Measurements from ENCODE around the gene ZDHHC3. TPM values are rescaled to one million over a fixed set of nuclear protein-coding genes. Genes with fewer than 3 reads are reported as not detected.

Gene ZDHHC3
- total and polyA plus RNA-seq, 9 donors, result 28.6 to 81.2 (median 46.2) TPM

DNA sequence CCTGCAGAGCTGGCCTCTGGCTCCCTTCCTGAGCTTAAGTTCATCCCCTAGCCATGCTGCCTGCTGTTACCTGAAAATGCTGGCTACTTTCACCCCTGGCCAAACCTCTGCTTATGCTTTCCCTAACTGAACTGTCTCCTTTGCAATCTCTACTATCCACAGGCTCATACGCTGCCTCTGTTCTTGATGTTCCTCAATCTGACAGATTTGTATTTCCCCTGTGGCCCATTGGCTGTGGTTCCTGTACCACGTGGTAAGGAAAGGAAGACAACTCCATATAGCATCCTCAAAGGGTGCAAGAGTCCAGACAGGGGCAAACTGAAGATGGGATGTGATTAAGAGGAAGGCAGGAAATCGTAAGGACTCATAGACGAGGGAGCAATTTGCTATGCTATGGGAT, 68.4 kb downstream of the ZDHHC3 start:
- no peak overlapping the region for H3K27ac ChIP-seq
- 56 to 67% (median 58%) methylated on average over 4 of the region's 4 CpGs for WGBS, 3 donors
- no peaks in the 10 kb centered on the region for H3K4me1 ChIP-seq (ENCODE audit: insufficient read depth)
- H3K36me3 ChIP-seq, result no peaks in the 10 kb centered on the region
- intact Hi-C loops (cut with DNase I), result no loop called here
- DNase-seq, result no peak
- no peak overlapping the region for H3K4me3 ChIP-seq
- TF ChIP-seq EP300 (IDR thresholded peaks at IDR 0.05) (no peak), POLR2A (IDR thresholded peaks at IDR 0.05) (no peak)
- TF ChIP-seq, protein P1, sequence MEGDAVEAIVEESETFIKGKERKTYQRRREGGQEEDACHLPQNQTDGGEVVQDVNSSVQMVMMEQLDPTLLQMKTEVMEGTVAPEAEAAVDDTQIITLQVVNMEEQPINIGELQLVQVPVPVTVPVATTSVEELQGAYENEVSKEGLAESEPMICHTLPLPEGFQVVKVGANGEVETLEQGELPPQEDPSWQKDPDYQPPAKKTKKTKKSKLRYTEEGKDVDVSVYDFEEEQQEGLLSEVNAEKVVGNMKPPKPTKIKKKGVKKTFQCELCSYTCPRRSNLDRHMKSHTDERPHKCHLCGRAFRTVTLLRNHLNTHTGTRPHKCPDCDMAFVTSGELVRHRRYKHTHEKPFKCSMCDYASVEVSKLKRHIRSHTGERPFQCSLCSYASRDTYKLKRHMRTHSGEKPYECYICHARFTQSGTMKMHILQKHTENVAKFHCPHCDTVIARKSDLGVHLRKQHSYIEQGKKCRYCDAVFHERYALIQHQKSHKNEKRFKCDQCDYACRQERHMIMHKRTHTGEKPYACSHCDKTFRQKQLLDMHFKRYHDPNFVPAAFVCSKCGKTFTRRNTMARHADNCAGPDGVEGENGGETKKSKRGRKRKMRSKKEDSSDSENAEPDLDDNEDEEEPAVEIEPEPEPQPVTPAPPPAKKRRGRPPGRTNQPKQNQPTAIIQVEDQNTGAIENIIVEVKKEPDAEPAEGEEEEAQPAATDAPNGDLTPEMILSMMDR (IDR thresholded peaks at IDR 0.05), result no peak
- H3K27me3 ChIP-seq, result no peaks in the 10 kb centered on the region
- H3K9me3 ChIP-seq, result no peaks in the 10 kb centered on the region

DNA sequence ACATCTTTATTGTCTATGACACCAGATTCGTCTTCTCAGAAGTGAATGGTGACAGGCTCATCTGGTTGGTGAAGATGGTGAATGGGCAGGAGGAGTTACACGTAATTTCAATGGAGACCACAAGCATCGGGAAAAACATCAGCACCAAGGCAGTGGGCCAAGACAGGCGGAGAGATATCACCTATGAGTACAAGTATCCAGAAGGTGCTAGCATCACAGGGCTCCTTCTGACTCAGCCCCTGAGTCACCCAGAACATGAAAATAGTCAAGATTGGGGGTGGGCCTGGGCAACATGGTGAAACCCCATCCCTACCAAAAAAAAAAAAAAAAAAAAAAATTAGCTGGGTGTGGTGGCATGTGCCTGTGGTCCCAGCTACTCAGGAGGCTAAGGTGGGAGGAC, 69.0 kb downstream of the ZDHHC3 start:
- H3K27ac ChIP-seq, result no peak overlapping the region
- no peaks in the 10 kb centered on the region for H3K9me3 ChIP-seq
- DNase-seq, result no peak
- no peak for TF ChIP-seq EP300 (IDR thresholded peaks at IDR 0.05)
- no peak for TF ChIP-seq POLR2A (IDR thresholded peaks at IDR 0.05)
- TF ChIP-seq, protein P1 (IDR thresholded peaks at IDR 0.05), result no peak
- intact Hi-C loops (cut with DNase I), result no loop called here
- no peaks in the 10 kb centered on the region for H3K27me3 ChIP-seq
- no peaks in the 10 kb centered on the region for H3K4me1 ChIP-seq (ENCODE audit: insufficient read depth)
- H3K36me3 ChIP-seq, result no peaks in the 10 kb centered on the region
- WGBS, 3 donors, result 66 to 82% (median 67%) methylated on average over 4 of the region's 4 CpGs
- no peak overlapping the region for H3K4me3 ChIP-seq

DNA sequence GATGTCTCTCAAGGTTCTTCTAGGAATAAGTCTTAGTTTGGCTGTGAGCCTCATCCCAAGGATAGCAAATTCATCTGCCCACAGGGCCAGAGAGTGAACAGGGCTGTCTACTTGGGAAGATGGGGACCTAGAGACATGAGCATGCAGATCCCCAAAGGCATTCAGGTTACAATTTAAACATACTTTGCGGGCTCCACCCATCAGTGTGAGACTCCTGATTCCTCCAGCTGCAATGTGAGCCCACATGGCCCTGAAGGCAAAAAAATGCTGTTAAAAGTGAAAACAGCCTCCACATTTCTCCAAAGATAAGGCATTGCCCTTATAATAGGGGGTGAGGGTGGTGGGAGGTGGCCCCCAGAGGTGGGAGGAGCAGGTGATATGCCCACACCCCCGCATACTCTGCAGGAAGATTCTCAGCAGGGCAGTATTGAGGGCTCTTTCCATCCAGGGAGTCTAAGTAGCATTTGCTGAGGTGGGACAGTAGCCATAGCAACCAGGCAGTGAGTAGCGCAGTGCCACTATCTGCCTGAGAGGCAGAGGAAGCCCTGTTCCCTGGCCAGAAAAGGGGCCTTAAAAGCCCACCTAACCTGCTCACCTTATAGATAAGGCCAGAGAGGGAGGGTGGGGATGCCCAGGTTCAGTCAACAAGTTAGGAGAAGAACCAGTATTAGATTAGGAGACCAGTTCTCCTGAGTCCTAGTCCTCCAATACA, 70.4 kb downstream of the ZDHHC3 start:
- intact Hi-C loops (cut with DNase I), result no loop called here
- H3K27me3 ChIP-seq, result no peaks in the 10 kb centered on the region
- 61 to 70% (median 69%) methylated on average over 3 of the region's 3 CpGs for WGBS, 3 donors
- no peak overlapping the region for H3K4me3 ChIP-seq
- TF ChIP-seq, protein P1 (IDR thresholded peaks at IDR 0.05), result no peak
- no peak for TF ChIP-seq EP300 (IDR thresholded peaks at IDR 0.05)
- no peak for TF ChIP-seq POLR2A (IDR thresholded peaks at IDR 0.05)
- H3K27ac ChIP-seq, result no peak overlapping the region
- no peak for DNase-seq
- H3K36me3 ChIP-seq, result no peaks in the 10 kb centered on the region
- no peaks in the 10 kb centered on the region for H3K4me1 ChIP-seq (ENCODE audit: insufficient read depth)
- H3K9me3 ChIP-seq, result no peaks in the 10 kb centered on the region

DNA sequence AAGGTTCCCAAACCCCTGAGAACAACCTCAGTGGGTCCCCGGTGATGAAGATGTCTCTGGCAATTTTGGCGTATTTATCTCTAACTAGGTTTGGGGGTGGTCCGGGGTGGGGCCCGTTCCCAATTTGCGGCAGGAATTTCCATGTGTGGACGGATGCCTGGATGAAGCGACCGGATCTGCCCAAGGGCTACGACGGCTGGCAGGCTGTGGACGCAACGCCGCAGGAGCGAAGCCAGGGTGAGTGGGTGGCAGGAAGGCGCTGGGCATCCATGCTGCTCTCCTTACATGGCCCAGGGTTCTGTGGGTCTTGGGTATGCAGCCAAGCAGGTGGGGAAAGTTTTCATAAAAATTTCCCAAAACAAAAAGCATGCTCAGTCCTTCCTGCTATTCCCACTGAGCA, 72.2 kb downstream of the ZDHHC3 start:
- 84 to 88% (median 87%) methylated on average over 15 of the region's 15 CpGs for WGBS, 3 donors
- no peaks in the 10 kb centered on the region for H3K4me1 ChIP-seq (ENCODE audit: insufficient read depth)
- no peak overlapping the region for H3K27ac ChIP-seq
- no peak for DNase-seq
- TF ChIP-seq, protein P1 (IDR thresholded peaks at IDR 0.05), result no peak
- no peak for TF ChIP-seq EP300 (IDR thresholded peaks at IDR 0.05)
- TF ChIP-seq POLR2A (IDR thresholded peaks at IDR 0.05), result no peak
- H3K36me3 ChIP-seq, result no peaks in the 10 kb centered on the region
- intact Hi-C loops (cut with DNase I), result no loop called here
- H3K9me3 ChIP-seq, result no peaks in the 10 kb centered on the region
- H3K27me3 ChIP-seq, result no peaks in the 10 kb centered on the region
- H3K4me3 ChIP-seq, result no peak overlapping the region
